Immature natural killer cell (primary cell): ENCODE data around the gene NEUROD1. TPM values are rescaled to one million over a fixed set of nuclear protein-coding genes. Genes with fewer than 3 reads are reported as not detected.
A peak's percentile ranks its signal among the peaks of the same experiment; 100 is the strongest.
"Not testable (repeated sequence)": the region's sequence is repeated elsewhere in the genome, so short reads cannot be mapped to it uniquely, and the experiment has no call there.

Source experiments
- DNase-seq, 3 donors: peaks; one replicate each; pipeline ENCODE4 v3.0.0; 2022; ENCODE audit warnings: mixed read lengths in 1 of 3
- H3K27ac Mint-ChIP-seq, 6 donors: one replicate each; pipeline ENCODE4 v1.8.0; 2020; ENCODE audit warnings: mixed read lengths in 6 of 6, mild to moderate bottlenecking in 5 of 6, inconsistent platforms in 4 of 6, moderate library complexity in 3 of 6
- H3K27me3 Mint-ChIP-seq, 3 donors: one replicate each; pipeline ENCODE4 v1.8.0; 2020 to 2021; ENCODE audit warnings: low read depth in 3 of 3, mild to moderate bottlenecking in 3 of 3, mixed read lengths in 3 of 3, moderate library complexity in 3 of 3, inconsistent platforms in 1 of 3
- H3K36me3 Mint-ChIP-seq, 3 donors: one replicate each; pipeline ENCODE4 v1.8.0; 2020; ENCODE audit warnings: mixed read lengths in 3 of 3, inconsistent platforms in 2 of 3, mild to moderate bottlenecking in 2 of 3
- H3K4me1 Mint-ChIP-seq, 2 donors: one replicate each; pipeline ENCODE4 v1.8.0; 2020; ENCODE audit warnings: inconsistent platforms in 2 of 2, mild to moderate bottlenecking in 2 of 2, mixed read lengths in 2 of 2, moderate library complexity in 1 of 2
- H3K4me3 Mint-ChIP-seq, 5 donors: one replicate each; pipeline ENCODE4 v1.8.0; 2020; ENCODE audit warnings: mild to moderate bottlenecking in 5 of 5, mixed read lengths in 5 of 5, inconsistent platforms in 3 of 5, moderate library complexity in 3 of 5
- H3K9me3 Mint-ChIP-seq, 6 donors: one replicate each; pipeline ENCODE4 v1.8.0; 2020; ENCODE audit warnings: mild to moderate bottlenecking in 6 of 6, mixed read lengths in 6 of 6, inconsistent platforms in 4 of 6, moderate library complexity in 3 of 6
- polyA plus RNA-seq, 3 donors: library from polyadenylated mRNA; unstranded; fragments of 300-500 nt; fragmentation: Illumina TruSeq; gene quantifications; one replicate each; pipeline ENCODE4 v1.2.3, GENCODE V29; 2021

The NEUROD1 gene
- polyA plus RNA-seq, result not detected

- Mint-ChIP-seq H3K9me3 (peaks cover 0 to 15% (median 4%) of the 10 kb centered on the region in 6 donors), H3K36me3 (peaks cover 0 to 3% (median 0%) of the 10 kb centered on the region in 3 donors), H3K4me1 (peaks cover 12 to 17% of the 10 kb centered on the region in 2 donors), H3K27ac (no peak within 1 kb of the TSS), H3K4me3 (peak within 1 kb of the TSS in 4 of 5 donors; percentile 2 to 46 (median 20)), H3K27me3 (peaks cover 46 to 64% (median 51%) of the 10 kb centered on the region in 3 donors)
- DNase-seq, result no peak
Observed at GRCh38 chr2:181680055-181680936, at the start of gene NEUROD1. Gene NEUROD1 (minus strand): TSS chr2:181680517. CDS start chr2:181678860, 1,657 bp downstream.

GRCh38 chr2:181725476-181725875 is 45.2 kb upstream of the NEUROD1 start:
- no peaks in the 10 kb centered on the region for H3K36me3 Mint-ChIP-seq
- H3K27me3 Mint-ChIP-seq, result peaks cover 0 to 10% (median 5%) of the 10 kb centered on the region in 3 donors
- H3K9me3 Mint-ChIP-seq, result peaks cover 0 to 2% (median 0%) of the 10 kb centered on the region in 6 donors
- no peak overlapping the region for H3K4me3 Mint-ChIP-seq
- no peak for DNase-seq
- no peak overlapping the region for H3K27ac Mint-ChIP-seq
- H3K4me1 Mint-ChIP-seq, result no peaks in the 10 kb centered on the region

GRCh38 chr2:181724662-181725061 is 44.3 kb upstream of the NEUROD1 start:
- H3K27me3 Mint-ChIP-seq, result peaks cover 0 to 7% (median 5%) of the 10 kb centered on the region in 3 donors
- H3K9me3 Mint-ChIP-seq, result peaks cover 0 to 2% (median 0%) of the 10 kb centered on the region in 6 donors
- DNase-seq, result no peak
- no peak overlapping the region for H3K27ac Mint-ChIP-seq
- H3K36me3 Mint-ChIP-seq, result no peaks in the 10 kb centered on the region
- no peaks in the 10 kb centered on the region for H3K4me1 Mint-ChIP-seq
- H3K4me3 Mint-ChIP-seq, result no peak overlapping the region

GRCh38 chr2:181723731-181724130 is 43.4 kb upstream of the NEUROD1 start:
- Mint-ChIP-seq H3K9me3 (peaks cover 0 to 2% (median 0%) of the 10 kb centered on the region in 6 donors), H3K27ac (no peak overlapping the region)

GRCh38 chr2:181715033-181715630 is 34.8 kb upstream of the NEUROD1 start:
- Mint-ChIP-seq H3K36me3 (no peaks in the 10 kb centered on the region), H3K27ac (no peak overlapping the region), H3K4me1 (no peaks in the 10 kb centered on the region), H3K9me3 (no peaks in the 10 kb centered on the region), H3K4me3 (no peak overlapping the region), H3K27me3 (peaks cover 0 to 5% (median 1%) of the 10 kb centered on the region in 3 donors)
- peak; percentile 39 to 56 (median 48) for DNase-seq

More at GRCh38 chr2:181723731-181724130, 43.4 kb upstream of the NEUROD1 start:
- Mint-ChIP-seq H3K4me3 (no peak overlapping the region), H3K4me1 (no peaks in the 10 kb centered on the region), H3K36me3 (no peaks in the 10 kb centered on the region), H3K27me3 (peaks cover 0 to 7% (median 2%) of the 10 kb centered on the region in 3 donors)
- DNase-seq, result no peak

- not testable (repeated sequence) for H3K4me3 Mint-ChIP-seq, H3K36me3 Mint-ChIP-seq, H3K27ac Mint-ChIP-seq, H3K4me1 Mint-ChIP-seq, H3K9me3 Mint-ChIP-seq, H3K27me3 Mint-ChIP-seq, DNase-seq
Observed at GRCh38 chr2:181711051-181711450, 30.7 kb upstream of the NEUROD1 start.

- H3K36me3 Mint-ChIP-seq, H3K4me3 Mint-ChIP-seq, H3K9me3 Mint-ChIP-seq, H3K27ac Mint-ChIP-seq, H3K4me1 Mint-ChIP-seq, DNase-seq: not testable (repeated sequence)
- H3K27me3 Mint-ChIP-seq, result peaks cover 2 to 19% (median 2%) of the 10 kb centered on the region in 3 donors
Observed at GRCh38 chr2:181702519-181702918, 22.2 kb upstream of the NEUROD1 start.

- Mint-ChIP-seq H3K4me3 (no peak overlapping the region), H3K27me3 (peaks cover 2 to 24% (median 10%) of the 10 kb centered on the region in 3 donors), H3K4me1 (no peaks in the 10 kb centered on the region), H3K27ac (no peak overlapping the region), H3K9me3 (peaks cover 0 to 4% (median 0%) of the 10 kb centered on the region in 6 donors), H3K36me3 (peaks cover 0 to 5% (median 0%) of the 10 kb centered on the region in 3 donors)
- no peak for DNase-seq
Observed at GRCh38 chr2:181698223-181698622, 17.9 kb upstream of the NEUROD1 start.

GRCh38 chr2:181697571-181697970 is 17.3 kb upstream of the NEUROD1 start:
- Mint-ChIP-seq H3K4me1 (no peaks in the 10 kb centered on the region), H3K27ac (no peak overlapping the region), H3K9me3 (peaks cover 0 to 3% (median 0%) of the 10 kb centered on the region in 6 donors), H3K4me3 (no peak overlapping the region), H3K36me3 (peaks cover 0 to 1% (median 0%) of the 10 kb centered on the region in 3 donors), H3K27me3 (peaks cover 2 to 22% (median 10%) of the 10 kb centered on the region in 3 donors)
- no peak for DNase-seq

- Mint-ChIP-seq H3K27me3 (peaks cover 2 to 22% (median 10%) of the 10 kb centered on the region in 3 donors), H3K27ac (no peak overlapping the region), H3K36me3 (no peaks in the 10 kb centered on the region), H3K9me3 (peaks cover 0 to 3% (median 0%) of the 10 kb centered on the region in 6 donors), H3K4me1 (no peaks in the 10 kb centered on the region), H3K4me3 (no peak overlapping the region)
- DNase-seq, result no peak
Observed at GRCh38 chr2:181697126-181697525, 16.8 kb upstream of the NEUROD1 start.

- H3K4me3 Mint-ChIP-seq, result no peak overlapping the region
- peaks cover 0 to 17% (median 10%) of the 10 kb centered on the region in 3 donors for H3K27me3 Mint-ChIP-seq
- no peaks in the 10 kb centered on the region for H3K9me3 Mint-ChIP-seq
- H3K4me1 Mint-ChIP-seq, result no peaks in the 10 kb centered on the region
- H3K36me3 Mint-ChIP-seq, result no peaks in the 10 kb centered on the region
- no peak overlapping the region for H3K27ac Mint-ChIP-seq
- DNase-seq, result no peak
Observed at GRCh38 chr2:181694271-181694670, 14.0 kb upstream of the NEUROD1 start.

- Mint-ChIP-seq H3K27me3 (peaks cover 0 to 17% (median 8%) of the 10 kb centered on the region in 3 donors), H3K27ac (no peak overlapping the region), H3K4me1 (no peaks in the 10 kb centered on the region), H3K9me3 (no peaks in the 10 kb centered on the region), H3K4me3 (no peak overlapping the region), H3K36me3 (no peaks in the 10 kb centered on the region)
- DNase-seq, result no peak
Observed at GRCh38 chr2:181690860-181691259, 10.5 kb upstream of the NEUROD1 start.

GRCh38 chr2:181686576-181687185 is 6.4 kb upstream of the NEUROD1 start:
- peaks cover 22 to 47% (median 26%) of the 10 kb centered on the region in 3 donors for H3K27me3 Mint-ChIP-seq
- no peak for DNase-seq
- H3K27ac Mint-ChIP-seq, result no peak overlapping the region
- peaks cover 0 to 3% (median 0%) of the 10 kb centered on the region in 6 donors for H3K9me3 Mint-ChIP-seq
- no peak overlapping the region for H3K4me3 Mint-ChIP-seq
- peaks cover 3 to 4% of the 10 kb centered on the region in 2 donors for H3K4me1 Mint-ChIP-seq
- H3K36me3 Mint-ChIP-seq, result no peaks in the 10 kb centered on the region
